Measurements from ENCODE around the gene SSTR4. TPM values are rescaled to one million over a fixed set of nuclear protein-coding genes. Genes with fewer than 3 reads are reported as not detected.

SSTR4 gene
- total and polyA plus RNA-seq, 9 donors, result 0.15 to 0.69 TPM; not detected in 7

GRCh38 chr20:23010096-23010495 is 25.0 kb upstream of the SSTR4 start:
- 70 to 79% (median 73%) methylated on average over 5 of the region's 5 CpGs for WGBS, 3 donors
- Histone ChIP-seq H3K27ac (no peak overlapping the region), H3K9me3 (no peaks in the 10 kb centered on the region), H3K4me1 (ENCODE audit: insufficient read depth) (no peaks in the 10 kb centered on the region), H3K36me3 (no peaks in the 10 kb centered on the region), H3K4me3 (no peak overlapping the region), H3K27me3 (no peaks in the 10 kb centered on the region)
- intact Hi-C loops (cut with DNase I), result no loop called here
- no peak for DNase-seq
- TF ChIP-seq POLR2A (IDR thresholded peaks at IDR 0.05) (no peak), CTCF (IDR thresholded peaks at IDR 0.05) (no peak)

- H3K9me3 ChIP-seq, result no peaks in the 10 kb centered on the region
- H3K4me3 ChIP-seq, result no peak overlapping the region
- DNase-seq, result no peak
- H3K4me1 ChIP-seq (ENCODE audit: insufficient read depth), result no peaks in the 10 kb centered on the region
- WGBS, 3 donors, result 81 to 85% (median 82%) methylated on average over 11 of the region's 11 CpGs
- TF ChIP-seq POLR2A (IDR thresholded peaks at IDR 0.05) (no peak), EP300 (IDR thresholded peaks at IDR 0.05) (no peak), CTCF (IDR thresholded peaks at IDR 0.05) (no peak)
- no peaks in the 10 kb centered on the region for H3K36me3 ChIP-seq
- H3K27ac ChIP-seq, result no peak overlapping the region
- intact Hi-C loops (cut with DNase I), result no loop called here
- H3K27me3 ChIP-seq, result no peaks in the 10 kb centered on the region
Observed at GRCh38 chr20:23011008-23011721, 23.9 kb upstream of the SSTR4 start.

GRCh38 chr20:23013429-23013828 is 21.7 kb upstream of the SSTR4 start:
- Histone ChIP-seq H3K27ac (no peak overlapping the region), H3K27me3 (no peaks in the 10 kb centered on the region), H3K9me3 (no peaks in the 10 kb centered on the region), H3K36me3 (no peaks in the 10 kb centered on the region), H3K4me3 (no peak overlapping the region), H3K4me1 (ENCODE audit: insufficient read depth) (no peaks in the 10 kb centered on the region)
- no peak for DNase-seq
- intact Hi-C loops (cut with DNase I), result no loop called here
- WGBS, 3 donors, result 54 to 62% (median 59%) methylated on average over 5 of the region's 5 CpGs
- TF ChIP-seq POLR2A (IDR thresholded peaks at IDR 0.05) (no peak), CTCF (IDR thresholded peaks at IDR 0.05) (no peak), EP300 (IDR thresholded peaks at IDR 0.05) (no peak)

- no peak for TF ChIP-seq EP300 (IDR thresholded peaks at IDR 0.05)
- no peak for TF ChIP-seq POLR2A (IDR thresholded peaks at IDR 0.05)
- TF ChIP-seq CTCF (IDR thresholded peaks at IDR 0.05), result no peak
- intact Hi-C loops (cut with DNase I), result no loop called here
- H3K27me3 ChIP-seq, result no peaks in the 10 kb centered on the region
- no peak for DNase-seq
- H3K27ac ChIP-seq, result no peak overlapping the region
- H3K9me3 ChIP-seq, result no peaks in the 10 kb centered on the region
- H3K36me3 ChIP-seq, result no peaks in the 10 kb centered on the region
- no peak overlapping the region for H3K4me3 ChIP-seq
- 50 to 65% (median 55%) methylated on average over 2 of the region's 2 CpGs for WGBS, 3 donors
- no peaks in the 10 kb centered on the region for H3K4me1 ChIP-seq (ENCODE audit: insufficient read depth)
Observed at GRCh38 chr20:23017516-23017915, 17.6 kb upstream of the SSTR4 start.

All from ovary (tissue), 9 donors.